HUDEP-2 (cell line): ENCODE data around the gene PCNT.

Source experiments
- DNase-seq, 76 experiments: peaks; one replicate each; lab custom pipeline; 2025; ENCODE audit not compliant: unreplicated experiment in 76 of 76; lab: John Stamatoyannopoulos, UW

PCNT gene

GRCh38 chr21:46334351-46335140 lies 10.6 kb downstream of the PCNT start:
- no peak for DNase-seq

GRCh38 chr21:46336603-46337002 lies 12.6 kb downstream of the PCNT start:
- DNase-seq, result no peak

GRCh38 chr21:46340998-46341397 lies 17.0 kb downstream of the PCNT start:
- no peak for DNase-seq

- DNase-seq, result no peak
These were observed 20.4 kb downstream of the PCNT start for GRCh38 chr21:46344219-46344915.

GRCh38 chr21:46345861-46346260 lies 21.9 kb downstream of the PCNT start:
- DNase-seq, result no peak

- no peak for DNase-seq
These were observed 22.6 kb downstream of the PCNT start for GRCh38 chr21:46346296-46347202.

GRCh38 chr21:46347203-46347550 lies 23.2 kb downstream of the PCNT start:
- DNase-seq, result no peak

GRCh38 chr21:46347791-46348381 lies 23.9 kb downstream of the PCNT start:
- DNase-seq, result peak in 75 of 76 experiments; percentile 45 to 100 (median 98)

- DNase-seq, result no peak
These were observed 25.3 kb downstream of the PCNT start for GRCh38 chr21:46349134-46349760.

GRCh38 chr21:46350571-46350970 lies 26.6 kb downstream of the PCNT start:
- DNase-seq, result no peak

- no peak for DNase-seq
These were observed 27.0 kb downstream of the PCNT start for GRCh38 chr21:46350981-46351380.

GRCh38 chr21:46351476-46352163 lies 27.7 kb downstream of the PCNT start:
- no peak for DNase-seq

- DNase-seq, result no peak
These were observed 28.2 kb downstream of the PCNT start for GRCh38 chr21:46352164-46352515.

- no peak for DNase-seq
These were observed 29.0 kb downstream of the PCNT start for GRCh38 chr21:46352913-46353312.

- no peak for DNase-seq
These were observed 30.1 kb downstream of the PCNT start for GRCh38 chr21:46354046-46354445.

- no peak for DNase-seq
These were observed 30.6 kb downstream of the PCNT start for GRCh38 chr21:46354518-46354917.

- no peak for DNase-seq
These were observed 31.4 kb downstream of the PCNT start for GRCh38 chr21:46355161-46356004.

GRCh38 chr21:46356005-46356338 lies 32.0 kb downstream of the PCNT start:
- DNase-seq, result no peak
